ENCODE data around the gene KLHL7.

The KLHL7 gene

DNA sequence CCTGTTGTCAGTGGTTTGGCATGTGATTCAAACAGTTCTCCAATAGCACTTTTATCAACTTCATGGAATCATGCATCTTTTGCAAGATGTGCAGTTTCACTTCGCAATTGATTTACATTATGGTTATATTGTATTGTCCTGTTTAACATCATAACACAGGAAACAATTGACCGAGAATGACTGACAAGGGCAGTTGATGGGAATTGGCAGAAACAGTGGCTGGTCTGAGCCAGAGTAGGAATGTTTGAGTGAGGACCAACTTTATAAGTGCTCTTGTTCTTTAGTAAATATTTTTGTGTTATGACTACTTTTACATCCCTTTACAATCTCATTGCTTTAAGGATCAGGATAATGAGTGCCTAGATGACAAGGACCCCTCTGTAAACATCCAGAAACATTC is 2.2 kb downstream of the KLHL7 start:
- Histone ChIP-seq H3K79me2 (ENCODE audit: control insufficient read depth, insufficient read depth, low read length, unreplicated experiment) (peaks cover 55% of the 10 kb centered on the region), H3K4me1 (ENCODE audit: control insufficient read depth, insufficient read depth, low read length, unreplicated experiment) (peaks cover 13% of the 10 kb centered on the region), H3K4me3 (ENCODE audit: low read depth, low read length) (peak overlapping the region; percentile 92)

DNA sequence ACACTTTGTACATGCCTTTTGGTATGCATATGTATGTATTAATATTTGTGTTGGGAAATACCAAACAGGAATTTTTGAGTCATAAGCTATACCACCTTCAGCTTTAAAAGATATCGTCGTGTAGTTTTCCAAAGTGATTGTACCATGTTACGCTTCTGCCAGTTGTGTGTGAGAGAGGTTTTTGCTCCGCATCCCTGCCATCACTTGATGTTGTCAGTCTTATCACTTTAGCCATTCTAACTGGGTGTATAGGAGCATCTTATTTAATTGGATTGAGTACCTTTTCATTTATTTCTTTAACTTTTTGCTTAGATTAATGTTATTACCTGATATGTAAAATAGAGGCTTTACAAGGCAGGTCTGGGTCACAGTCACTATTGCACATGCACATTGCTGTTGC is 3.4 kb downstream of the KLHL7 start:
- Histone ChIP-seq H3K4me3 (ENCODE audit: low read depth, low read length) (no peak overlapping the region), H3K27ac (ENCODE audit: low read depth, low read length) (no peak overlapping the region), H2AFZ (ENCODE audit: low read length, unreplicated experiment) (no peak overlapping the region), H3K79me2 (ENCODE audit: control insufficient read depth, insufficient read depth, low read length, unreplicated experiment) (peaks cover 57% of the 10 kb centered on the region), H3K4me1 (ENCODE audit: control insufficient read depth, insufficient read depth, low read length, unreplicated experiment) (peaks cover 13% of the 10 kb centered on the region), H3K36me3 (ENCODE audit: insufficient read depth, low read length) (no peaks in the 10 kb centered on the region), H3K27me3 (ENCODE audit: insufficient read depth, low read length) (no peaks in the 10 kb centered on the region)

More for the DNA sequence above, 2.2 kb downstream of the KLHL7 start:
- Histone ChIP-seq H3K27ac (ENCODE audit: low read depth, low read length) (no peak overlapping the region), H3K27me3 (ENCODE audit: insufficient read depth, low read length) (no peaks in the 10 kb centered on the region), H2AFZ (ENCODE audit: low read length, unreplicated experiment) (no peak overlapping the region), H3K36me3 (ENCODE audit: insufficient read depth, low read length) (peaks cover 2% of the 10 kb centered on the region; the same call in 1 of the 2 replicates)

DNA sequence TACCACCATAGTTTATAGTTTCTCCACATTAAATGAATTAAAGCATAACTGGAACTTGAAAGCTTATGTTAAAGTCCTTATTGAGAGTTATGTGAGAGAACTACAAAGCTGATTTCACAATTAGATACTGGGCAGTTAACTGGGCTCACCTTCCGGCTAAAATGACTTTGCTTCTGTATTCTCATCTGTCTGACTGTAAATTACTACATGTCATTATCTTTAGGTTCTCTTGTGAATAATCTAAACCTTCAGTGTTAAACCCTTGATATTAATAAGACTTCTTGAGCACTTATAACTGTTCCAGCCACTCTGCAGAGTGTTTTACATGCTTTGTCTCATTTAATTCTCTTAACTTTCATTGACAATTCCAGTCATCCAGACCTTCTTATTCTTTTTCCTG is 3.9 kb downstream of the KLHL7 start:
- no peak overlapping the region for H3K4me3 ChIP-seq (ENCODE audit: low read depth, low read length)
- H3K27me3 ChIP-seq (ENCODE audit: insufficient read depth, low read length) = no peaks in the 10 kb centered on the region
- peaks cover 13% of the 10 kb centered on the region for H3K4me1 ChIP-seq (ENCODE audit: control insufficient read depth, insufficient read depth, low read length, unreplicated experiment)
- no peaks in the 10 kb centered on the region for H3K36me3 ChIP-seq (ENCODE audit: insufficient read depth, low read length)
- no peak overlapping the region for H2AFZ ChIP-seq (ENCODE audit: low read length, unreplicated experiment)
- peaks cover 57% of the 10 kb centered on the region for H3K79me2 ChIP-seq (ENCODE audit: control insufficient read depth, insufficient read depth, low read length, unreplicated experiment)
- no peak overlapping the region for H3K27ac ChIP-seq (ENCODE audit: low read depth, low read length)

DNA sequence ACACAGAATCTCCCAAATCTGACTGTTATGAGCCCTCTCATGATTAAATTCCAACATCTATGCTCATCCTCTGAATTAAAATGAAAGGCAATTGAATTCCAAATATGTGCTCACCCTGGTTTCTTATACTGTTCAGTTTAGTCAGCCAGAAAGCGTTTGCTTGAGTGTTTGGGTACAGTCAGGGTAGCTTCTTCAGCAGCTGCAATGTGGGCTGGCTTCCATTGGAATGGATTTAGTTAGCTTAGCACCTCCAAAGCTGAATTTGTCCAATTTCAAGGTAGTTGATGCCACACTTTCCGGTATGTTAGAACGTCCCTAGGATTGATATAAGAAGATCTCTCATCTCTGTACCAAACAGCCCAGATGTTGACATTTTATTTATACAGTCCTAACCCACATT is 9.3 kb downstream of the KLHL7 start:
- no peaks in the 10 kb centered on the region for H3K4me1 ChIP-seq (ENCODE audit: control insufficient read depth, insufficient read depth, low read length, unreplicated experiment)
- H3K79me2 ChIP-seq (ENCODE audit: control insufficient read depth, insufficient read depth, low read length, unreplicated experiment) = peaks cover 32% of the 10 kb centered on the region
- no peaks in the 10 kb centered on the region for H3K27me3 ChIP-seq (ENCODE audit: insufficient read depth, low read length)
- no peak overlapping the region for H3K27ac ChIP-seq (ENCODE audit: low read depth, low read length)
- H2AFZ ChIP-seq (ENCODE audit: low read length, unreplicated experiment) = no peak overlapping the region
- H3K36me3 ChIP-seq (ENCODE audit: insufficient read depth, low read length) = no peaks in the 10 kb centered on the region
- no peak overlapping the region for H3K4me3 ChIP-seq (ENCODE audit: low read depth, low read length)

DNA sequence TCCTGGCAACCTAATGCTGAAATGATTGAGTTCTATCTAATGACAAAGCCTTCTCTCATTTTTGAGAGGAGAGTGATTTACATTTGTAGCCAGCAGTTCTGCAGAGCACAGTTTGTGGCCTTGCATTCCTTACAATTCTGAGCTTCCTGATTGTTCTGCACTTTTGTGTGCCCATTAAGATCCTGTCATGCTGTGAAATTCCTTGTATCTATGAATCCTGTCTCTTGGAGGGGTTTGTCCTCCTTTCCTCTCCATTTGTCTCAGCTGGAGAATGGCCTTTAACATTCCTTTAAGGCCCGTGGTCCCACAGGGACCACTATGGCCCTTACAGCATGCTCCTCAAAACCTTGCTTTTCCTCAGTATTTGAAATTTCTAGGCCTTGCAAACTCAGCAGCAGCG is 10.4 kb downstream of the KLHL7 start:
- Histone ChIP-seq H3K36me3 (ENCODE audit: insufficient read depth, low read length) (no peaks in the 10 kb centered on the region), H3K4me1 (ENCODE audit: control insufficient read depth, insufficient read depth, low read length, unreplicated experiment) (no peaks in the 10 kb centered on the region), H2AFZ (ENCODE audit: low read length, unreplicated experiment) (no peak overlapping the region), H3K4me3 (ENCODE audit: low read depth, low read length) (no peak overlapping the region), H3K79me2 (ENCODE audit: control insufficient read depth, insufficient read depth, low read length, unreplicated experiment) (peaks cover 25% of the 10 kb centered on the region), H3K27ac (ENCODE audit: low read depth, low read length) (no peak overlapping the region), H3K27me3 (ENCODE audit: insufficient read depth, low read length) (no peaks in the 10 kb centered on the region)

DNA sequence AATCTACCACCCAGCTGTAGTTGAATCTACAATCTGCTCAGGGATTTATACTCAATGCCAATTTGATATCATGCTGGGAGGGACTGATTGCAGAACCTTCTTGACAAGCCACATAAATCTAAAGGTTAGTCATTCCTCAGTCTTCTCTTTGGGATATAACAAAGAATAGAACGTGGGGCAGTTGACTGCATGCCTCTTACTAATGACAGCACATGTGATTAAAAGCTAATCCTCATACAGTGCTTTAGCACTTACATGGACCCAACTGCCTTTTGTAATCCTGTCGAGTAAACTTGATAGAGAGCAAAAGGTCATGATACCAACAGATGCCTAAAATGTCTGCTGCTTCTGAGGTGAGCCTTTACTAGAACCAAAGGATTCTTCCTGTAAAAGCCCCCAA is 12.3 kb downstream of the KLHL7 start:
- Histone ChIP-seq H3K4me1 (ENCODE audit: control insufficient read depth, insufficient read depth, low read length, unreplicated experiment) (no peaks in the 10 kb centered on the region), H3K79me2 (ENCODE audit: control insufficient read depth, insufficient read depth, low read length, unreplicated experiment) (peaks cover 25% of the 10 kb centered on the region), H3K4me3 (ENCODE audit: low read depth, low read length) (no peak overlapping the region), H3K36me3 (ENCODE audit: insufficient read depth, low read length) (no peaks in the 10 kb centered on the region), H2AFZ (ENCODE audit: low read length, unreplicated experiment) (no peak overlapping the region), H3K27ac (ENCODE audit: low read depth, low read length) (no peak overlapping the region), H3K27me3 (ENCODE audit: insufficient read depth, low read length) (no peaks in the 10 kb centered on the region)

DNA sequence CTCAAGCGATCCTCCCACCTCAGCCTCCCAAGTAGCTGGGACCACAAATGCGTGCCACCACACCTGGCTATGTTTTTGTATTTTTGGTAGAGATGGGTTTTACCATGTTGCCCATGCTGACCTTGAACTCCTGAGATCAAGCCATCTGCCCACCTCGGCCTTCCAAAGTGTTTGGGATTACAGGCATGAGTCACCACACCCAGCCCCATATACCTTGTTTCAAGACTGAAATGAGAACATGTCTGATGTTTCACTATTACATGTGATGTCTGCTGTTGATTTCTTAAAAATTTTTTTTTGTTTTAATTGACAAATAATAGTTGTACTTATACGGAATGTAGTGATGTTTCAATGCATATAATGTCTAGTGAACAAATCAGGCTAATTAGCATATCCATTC is 14.5 kb downstream of the KLHL7 start:
- H3K36me3 ChIP-seq (ENCODE audit: insufficient read depth, low read length) = no peaks in the 10 kb centered on the region
- H3K79me2 ChIP-seq (ENCODE audit: control insufficient read depth, insufficient read depth, low read length, unreplicated experiment) = peaks cover 20% of the 10 kb centered on the region
- no peak overlapping the region for H3K4me3 ChIP-seq (ENCODE audit: low read depth, low read length)
- H3K4me1 ChIP-seq (ENCODE audit: control insufficient read depth, insufficient read depth, low read length, unreplicated experiment) = no peaks in the 10 kb centered on the region
- no peak overlapping the region for H2AFZ ChIP-seq (ENCODE audit: low read length, unreplicated experiment)
- no peaks in the 10 kb centered on the region for H3K27me3 ChIP-seq (ENCODE audit: insufficient read depth, low read length)
- H3K27ac ChIP-seq (ENCODE audit: low read depth, low read length) = no peak overlapping the region

DNA sequence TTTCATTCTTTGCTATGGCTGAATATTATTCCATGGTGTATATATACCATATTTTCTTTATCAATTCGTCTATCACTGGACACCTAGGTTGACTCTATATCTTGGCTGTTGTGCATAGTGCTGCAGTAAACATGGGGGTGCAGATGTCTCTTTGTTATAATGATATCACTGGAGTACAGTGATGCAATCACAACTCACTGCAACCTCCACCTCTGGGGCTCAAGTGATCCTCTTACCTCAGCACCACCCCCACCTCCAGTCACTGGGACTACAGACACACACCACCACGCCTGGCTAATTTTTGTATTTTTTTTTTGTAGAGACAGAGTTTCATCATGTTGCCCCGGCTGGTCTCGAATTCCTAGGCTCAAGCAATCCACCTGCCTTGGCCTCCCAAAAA is 15.6 kb downstream of the KLHL7 start:
- H3K4me1 ChIP-seq (ENCODE audit: control insufficient read depth, insufficient read depth, low read length, unreplicated experiment) = no peaks in the 10 kb centered on the region
- H3K36me3 ChIP-seq (ENCODE audit: insufficient read depth, low read length) = peaks cover 2% of the 10 kb centered on the region; the same call in 1 of the 2 replicates
- no peak overlapping the region for H3K4me3 ChIP-seq (ENCODE audit: low read depth, low read length)
- peaks cover 13% of the 10 kb centered on the region for H3K79me2 ChIP-seq (ENCODE audit: control insufficient read depth, insufficient read depth, low read length, unreplicated experiment)
- no peak overlapping the region for H2AFZ ChIP-seq (ENCODE audit: low read length, unreplicated experiment)
- H3K27ac ChIP-seq (ENCODE audit: low read depth, low read length) = no peak overlapping the region
- H3K27me3 ChIP-seq (ENCODE audit: insufficient read depth, low read length) = no peaks in the 10 kb centered on the region

DNA sequence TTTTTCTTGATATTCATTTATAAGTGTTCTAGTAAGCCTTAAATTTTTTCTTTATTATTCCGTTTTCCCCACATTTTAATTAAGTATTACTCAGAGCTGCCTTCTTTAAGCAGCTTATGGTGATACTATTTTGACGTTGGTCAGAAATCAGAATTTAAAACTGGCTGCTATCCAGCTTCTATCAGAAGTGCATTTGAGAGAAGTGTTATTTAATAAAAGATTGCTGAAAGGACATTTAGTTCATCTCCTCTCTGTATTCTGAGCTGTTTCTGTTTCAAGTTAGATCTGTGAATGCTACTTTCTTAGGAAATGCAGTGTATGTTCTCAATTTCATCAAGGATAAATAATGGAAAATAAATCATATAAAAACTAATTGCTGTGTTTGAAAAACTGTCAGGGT is 17.4 kb downstream of the KLHL7 start:
- Histone ChIP-seq H3K79me2 (ENCODE audit: control insufficient read depth, insufficient read depth, low read length, unreplicated experiment) (peaks cover 12% of the 10 kb centered on the region), H3K4me1 (ENCODE audit: control insufficient read depth, insufficient read depth, low read length, unreplicated experiment) (no peaks in the 10 kb centered on the region), H3K36me3 (ENCODE audit: insufficient read depth, low read length) (peaks cover 7% of the 10 kb centered on the region; the same call in 1 of the 2 replicates)

DNA sequence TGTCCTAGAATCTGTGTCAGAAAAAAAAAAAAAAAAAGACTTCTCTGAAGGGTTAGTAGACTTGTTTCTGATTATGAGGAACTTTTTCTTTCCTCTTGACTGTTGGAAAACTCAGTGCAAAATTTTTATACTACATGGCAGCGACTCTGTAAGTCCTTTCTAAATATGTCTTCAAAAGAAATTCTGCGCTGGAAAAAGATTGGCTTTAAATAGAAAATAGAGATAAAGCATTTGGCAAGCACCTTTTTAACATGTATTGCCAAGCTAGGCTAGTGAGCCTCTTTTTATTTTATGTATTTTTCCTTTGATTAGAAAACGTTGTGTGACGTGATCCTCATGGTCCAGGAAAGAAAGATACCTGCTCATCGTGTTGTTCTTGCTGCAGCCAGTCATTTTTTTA is 17.9 kb downstream of the KLHL7 start:
- H3K4me1 ChIP-seq (ENCODE audit: control insufficient read depth, insufficient read depth, low read length, unreplicated experiment) = no peaks in the 10 kb centered on the region
- no peaks in the 10 kb centered on the region for H3K27me3 ChIP-seq (ENCODE audit: insufficient read depth, low read length)
- H2AFZ ChIP-seq (ENCODE audit: low read length, unreplicated experiment) = no peak overlapping the region
- H3K36me3 ChIP-seq (ENCODE audit: insufficient read depth, low read length) = peaks cover 7% of the 10 kb centered on the region; the same call in 1 of the 2 replicates
- peaks cover 12% of the 10 kb centered on the region for H3K79me2 ChIP-seq (ENCODE audit: control insufficient read depth, insufficient read depth, low read length, unreplicated experiment)
- H3K4me3 ChIP-seq (ENCODE audit: low read depth, low read length) = no peak overlapping the region
- H3K27ac ChIP-seq (ENCODE audit: low read depth, low read length) = no peak overlapping the region

More for the DNA sequence above, 17.4 kb downstream of the KLHL7 start:
- Histone ChIP-seq H3K27me3 (ENCODE audit: insufficient read depth, low read length) (no peaks in the 10 kb centered on the region), H3K4me3 (ENCODE audit: low read depth, low read length) (no peak overlapping the region), H2AFZ (ENCODE audit: low read length, unreplicated experiment) (no peak overlapping the region), H3K27ac (ENCODE audit: low read depth, low read length) (no peak overlapping the region)

DNA sequence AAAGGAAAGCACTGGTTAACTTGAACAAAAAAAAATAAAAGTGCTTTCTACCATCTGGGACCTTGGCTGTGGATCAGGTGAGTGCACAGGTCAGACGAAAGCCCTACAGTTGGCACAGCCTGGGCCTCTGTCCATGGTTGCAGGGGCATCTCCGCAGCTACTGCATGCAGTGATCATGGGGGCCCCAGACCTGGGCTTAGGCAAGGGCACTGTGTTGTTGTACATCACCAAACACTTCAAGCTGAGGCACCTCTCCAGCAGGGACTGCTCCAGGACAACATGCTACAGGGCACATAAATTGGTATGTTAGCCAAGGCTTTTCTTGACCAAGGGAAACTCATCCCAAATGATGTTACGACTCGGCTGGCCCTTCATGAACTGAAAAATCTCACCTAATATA is 23.5 kb downstream of the KLHL7 start:
- Histone ChIP-seq H3K27ac (ENCODE audit: low read depth, low read length) (no peak overlapping the region), H3K79me2 (ENCODE audit: control insufficient read depth, insufficient read depth, low read length, unreplicated experiment) (no peaks in the 10 kb centered on the region), H3K4me1 (ENCODE audit: control insufficient read depth, insufficient read depth, low read length, unreplicated experiment) (no peaks in the 10 kb centered on the region), H2AFZ (ENCODE audit: low read length, unreplicated experiment) (no peak overlapping the region), H3K36me3 (ENCODE audit: insufficient read depth, low read length) (peaks cover 11% of the 10 kb centered on the region), H3K4me3 (ENCODE audit: low read depth, low read length) (no peak overlapping the region), H3K27me3 (ENCODE audit: insufficient read depth, low read length) (no peaks in the 10 kb centered on the region)
